Heart right ventricle (tissue), 16 donors: ENCODE measurements around the gene COL15A1. TPM values are rescaled to one million over a fixed set of nuclear protein-coding genes. Genes with fewer than 3 reads are reported as not detected.

Experiments
- ATAC-seq, 8 donors: fragments of 200-7000 bp; cut with Tn5 transposase; one replicate each; pipeline ENCODE4 v1.9.1; 2020; ENCODE audit warnings: mild to moderate bottlenecking in 8 of 8, moderate library complexity in 8 of 8, moderate number of reproducible peaks in 1 of 8
- DNase-seq, 2 donors: peaks; one replicate each; pipeline ENCODE4 v3.0.0-alpha.2; 2020
- H3K27ac ChIP-seq, 10 donors: fragments of 200-600 bp; sonication (generic) in 2 of 10; one replicate each; pipeline versions ENCODE4 v1.5.0 to v1.8.0; 2020 to 2022; ENCODE audit warnings: mild to moderate bottlenecking in 3 of 10
- H3K27me3 ChIP-seq, 7 donors: fragments of 200-600 bp; one replicate each; pipeline ENCODE4 v1.8.0; 2021 to 2022; ENCODE audit warnings: mild to moderate bottlenecking in 2 of 7
- H3K36me3 ChIP-seq, 9 donors: fragments of 200-600 bp; sonication (generic) in 1 of 9; one replicate each; pipeline versions ENCODE4 v1.5.0 to v1.8.0; 2020 to 2022; ENCODE audit warnings: mild to moderate bottlenecking in 2 of 9
- H3K4me1 ChIP-seq, 9 donors: fragments of 200-600 bp; sonication (generic) in 1 of 9; one replicate each; pipeline versions ENCODE4 v1.5.0 to v1.8.0; 2020 to 2022; ENCODE audit warnings: mild to moderate bottlenecking in 4 of 9
- H3K4me3 ChIP-seq, 10 donors: fragments of 200-600 bp; sonication (generic) in 2 of 10; one replicate each; pipeline versions ENCODE4 v1.5.0 to v1.8.0; 2020 to 2022; ENCODE audit warnings: mild to moderate bottlenecking in 7 of 10, moderate library complexity in 2 of 10
- H3K9me3 ChIP-seq, 11 donors: fragments of 200-600 bp in 10 of 11; sonication (generic) in 2 of 11; one replicate each; pipeline versions ENCODE4 v1.5.0 to v1.8.0; 2013 to 2022; ENCODE audit warnings: mild to moderate bottlenecking in 2 of 11, control low read depth in 1 of 11, moderate library complexity in 1 of 11
- WGBS, 2 donors: extraction: QIAGEN DNeasy Blood & Tissue Kit; methylation state at CpG; one replicate each; pipeline ENCODE4 v1.1.7; 2013; ENCODE audit warnings: inconsistent platforms in 1 of 2; 5-methylcytosine and 5-hydroxymethylcytosine counted together
- intact Hi-C, 10 donors: fragments of 100-400 bp; cut with DNase I; formaldehyde crosslinking; loops; one replicate each; pipeline versions ENCODE4 v1.11.1 to v1.14.2; 2022
- polyA plus RNA-seq, 2 donors: library from polyadenylated mRNA; stranded (reverse); fragments of 200-250 nt; gene quantifications; one replicate each; pipeline ENCODE4 v1.2.3, GENCODE V29; 2013
- total RNA-seq, 10 donors: library from RNA; stranded (reverse); fragmentation: NEBNext Ultra II Directional in 3 of 10; extraction: Animal tissue kit (Norgen Biotek cat#: 25700) in 3 of 10; gene quantifications; one replicate each; pipeline versions ENCODE4 v1.2.1 to v1.2.4, GENCODE V29; 2021 to 2023
- TF ChIP-seq, protein P1 (sequence below), 9 donors: fragments of 200-600 bp; sonication (generic) in 2 of 9; IDR thresholded peaks; one replicate each; pipeline versions ENCODE4 v1.5.0 to v1.8.0; 2021 to 2022; ENCODE audit warnings: antibody characterized with exemption in 9 of 9, mild to moderate bottlenecking in 5 of 9, moderate library complexity in 1 of 9
- donor health status: Arrhythmogenic right ventricular cardiomyopathy.
- donor health status: ischemic (EF 13 %, LVEDD 7.1; RV severe dilation, severe dysfunction).
- donor health status: healthy with polysubstance abuse.
- donor health status: DM: no; HTN: yes; CAD: no.
- donor health status: DM: no; HTN: no; CAD: no.
- donor health status: ischemic (EF 25% LVEDD 6.9; RV normal size, moderate dysfunction).
- donor health status: ischemic (EF 25% LVEDD 5.7; RV mildly dilated, moderate dysfunction).
- donor health status: healthy.
- donor health status: DM: yes; HTN: yes; CAD: no.
- donor health status: Ischemic cardiomyopathy.
- donor health status: ischemic (EF 35%, LVEDD 5.7; RV mildly dilated, moderate dysfunction).
- donor health status: nonischemic (EF 11% LVEDD 7.7; RV severe dilation, severe dysfunction).
- donor health status: DM: yes; HTN: yes; CAD: no.
- donor health status: PGD.
- donor health status: ischemic (EF 29% LVEDD 5.4; RV normal size, mild dysfunction).
- donor health status: nonischemic (EF 23%, LVEDD 6.1; RV moderate dilation, normal function).

The COL15A1 gene
- total and polyA plus RNA-seq, 12 donors = 25.6 to 64.8 (median 51.0) TPM

DNA sequence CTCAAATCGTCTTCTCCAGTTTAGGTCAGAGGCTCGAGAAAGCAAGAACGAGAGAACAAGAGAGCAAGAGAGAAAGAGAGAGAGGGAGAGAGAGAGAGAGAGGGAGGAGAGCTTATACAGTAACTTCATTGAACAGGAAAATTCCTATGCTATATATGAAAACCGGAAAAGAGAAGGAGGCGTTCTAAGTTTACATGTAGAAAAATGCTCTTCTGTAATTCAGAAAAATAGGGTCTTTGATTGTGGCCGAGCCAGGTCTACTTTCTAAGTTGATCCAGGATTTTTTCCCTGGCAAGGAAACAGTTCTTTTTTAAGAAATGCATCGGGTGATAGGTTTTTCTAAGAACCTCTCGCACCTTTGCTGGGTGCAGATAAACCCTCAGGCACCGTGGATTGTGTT lies 29.5 kb downstream of the COL15A1 start:
- peak overlapping the region; percentile 27 to 92 (median 72) for H3K27ac ChIP-seq
- peaks cover 0 to 15% (median 0%) of the 10 kb centered on the region in 7 donors for H3K27me3 ChIP-seq
- H3K4me1 ChIP-seq = peaks cover 33 to 100% (median 69%) of the 10 kb centered on the region in 9 donors
- 44 to 61% methylated on average over 9 of the region's 9 CpGs for WGBS, 2 donors
- no peak for ATAC-seq
- intact Hi-C loops = loop anchor here in 3 of 10 donors (5.0 kb wide), 2 partner anchors 66 to 111 kb away; no protein-coding TSS in a partner anchor
- H3K36me3 ChIP-seq = peaks cover 0 to 3% (median 0%) of the 10 kb centered on the region in 9 donors
- no peak overlapping the region for H3K4me3 ChIP-seq
- H3K9me3 ChIP-seq = no peaks in the 10 kb centered on the region
- TF ChIP-seq, protein P1, sequence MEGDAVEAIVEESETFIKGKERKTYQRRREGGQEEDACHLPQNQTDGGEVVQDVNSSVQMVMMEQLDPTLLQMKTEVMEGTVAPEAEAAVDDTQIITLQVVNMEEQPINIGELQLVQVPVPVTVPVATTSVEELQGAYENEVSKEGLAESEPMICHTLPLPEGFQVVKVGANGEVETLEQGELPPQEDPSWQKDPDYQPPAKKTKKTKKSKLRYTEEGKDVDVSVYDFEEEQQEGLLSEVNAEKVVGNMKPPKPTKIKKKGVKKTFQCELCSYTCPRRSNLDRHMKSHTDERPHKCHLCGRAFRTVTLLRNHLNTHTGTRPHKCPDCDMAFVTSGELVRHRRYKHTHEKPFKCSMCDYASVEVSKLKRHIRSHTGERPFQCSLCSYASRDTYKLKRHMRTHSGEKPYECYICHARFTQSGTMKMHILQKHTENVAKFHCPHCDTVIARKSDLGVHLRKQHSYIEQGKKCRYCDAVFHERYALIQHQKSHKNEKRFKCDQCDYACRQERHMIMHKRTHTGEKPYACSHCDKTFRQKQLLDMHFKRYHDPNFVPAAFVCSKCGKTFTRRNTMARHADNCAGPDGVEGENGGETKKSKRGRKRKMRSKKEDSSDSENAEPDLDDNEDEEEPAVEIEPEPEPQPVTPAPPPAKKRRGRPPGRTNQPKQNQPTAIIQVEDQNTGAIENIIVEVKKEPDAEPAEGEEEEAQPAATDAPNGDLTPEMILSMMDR (IDR thresholded peaks at IDR 0.05) = no peak
- no peak for DNase-seq

DNA sequence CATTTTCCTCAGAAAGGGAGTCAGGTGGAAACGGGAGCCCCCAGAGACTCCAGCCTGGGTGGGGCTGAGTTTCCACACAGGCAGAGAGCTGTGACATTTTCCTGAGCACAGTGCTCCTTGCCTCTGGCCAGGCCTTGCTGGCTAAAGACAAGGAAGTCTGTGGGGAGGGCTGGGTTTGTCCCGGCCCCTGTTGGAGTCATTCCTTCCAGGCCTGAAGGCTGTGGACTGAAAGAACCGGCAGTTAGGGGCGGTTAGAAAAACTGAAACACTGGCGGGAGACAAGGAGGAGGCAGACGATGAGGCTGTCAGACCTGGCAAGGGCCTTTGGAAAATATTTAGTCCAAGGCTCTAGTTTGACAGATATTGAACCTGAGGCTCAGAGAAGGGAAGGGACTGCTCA lies 29.9 kb downstream of the COL15A1 start:
- TF ChIP-seq, protein P1 (IDR thresholded peaks at IDR 0.05) = no peak
- H3K27ac ChIP-seq = peak overlapping the region; percentile 27 to 92 (median 72)
- H3K4me3 ChIP-seq = peak overlapping the region in 1 of 10 donors; percentile 13
- peaks cover 0 to 15% (median 0%) of the 10 kb centered on the region in 7 donors for H3K27me3 ChIP-seq
- intact Hi-C loops = loop anchor here in 3 of 10 donors (5.0 kb wide), 2 partner anchors 66 to 111 kb away; no protein-coding TSS in a partner anchor
- DNase-seq (peak; percentile 68 to 71), ATAC-seq (peak; percentile 36 to 76 (median 64))
- WGBS, 2 donors = 47 to 48% methylated on average over 6 of the region's 6 CpGs
- no peaks in the 10 kb centered on the region for H3K9me3 ChIP-seq
- peaks cover 33 to 100% (median 73%) of the 10 kb centered on the region in 9 donors for H3K4me1 ChIP-seq
- no peaks in the 10 kb centered on the region for H3K36me3 ChIP-seq

DNA sequence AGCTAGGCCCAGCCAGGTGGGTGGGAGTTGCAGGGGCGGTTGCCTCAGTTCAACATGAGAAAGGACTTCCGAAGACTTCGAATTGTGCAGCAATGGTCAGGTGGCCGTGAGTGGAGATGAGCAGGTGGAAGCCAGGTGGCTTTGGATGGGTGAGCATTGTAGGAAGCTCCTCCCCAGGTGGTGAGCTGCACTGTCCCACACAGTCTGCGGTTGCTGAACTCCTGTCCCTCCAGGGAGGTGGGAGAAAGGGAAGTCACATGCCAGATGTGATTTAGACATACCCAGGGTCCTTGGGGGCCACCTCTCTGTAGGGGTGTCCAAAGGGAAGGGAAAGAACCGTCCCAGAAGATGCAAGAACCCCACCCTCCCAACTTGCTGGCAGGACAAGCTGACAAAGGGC lies 30.4 kb downstream of the COL15A1 start:
- 71 to 73% methylated on average over 6 of the region's 6 CpGs for WGBS, 2 donors
- peak in 1 of 8 donors; percentile 3 for ATAC-seq
- Histone ChIP-seq H3K4me1 (peaks cover 33 to 100% (median 77%) of the 10 kb centered on the region in 9 donors), H3K27ac (peak overlapping the region; percentile 20 to 92 (median 72)), H3K9me3 (no peaks in the 10 kb centered on the region), H3K4me3 (peak overlapping the region in 2 of 10 donors; percentile 34 to 39), H3K27me3 (peaks cover 0 to 15% (median 0%) of the 10 kb centered on the region in 7 donors), H3K36me3 (no peaks in the 10 kb centered on the region)
- intact Hi-C loops = loop anchor here in 5 of 10 donors (2.0 to 5.0 kb wide), 7 partner anchors 15 to 113 kb away; no protein-coding TSS in a partner anchor
- no peak for DNase-seq
- TF ChIP-seq, protein P1 (IDR thresholded peaks at IDR 0.05) = no peak

DNA sequence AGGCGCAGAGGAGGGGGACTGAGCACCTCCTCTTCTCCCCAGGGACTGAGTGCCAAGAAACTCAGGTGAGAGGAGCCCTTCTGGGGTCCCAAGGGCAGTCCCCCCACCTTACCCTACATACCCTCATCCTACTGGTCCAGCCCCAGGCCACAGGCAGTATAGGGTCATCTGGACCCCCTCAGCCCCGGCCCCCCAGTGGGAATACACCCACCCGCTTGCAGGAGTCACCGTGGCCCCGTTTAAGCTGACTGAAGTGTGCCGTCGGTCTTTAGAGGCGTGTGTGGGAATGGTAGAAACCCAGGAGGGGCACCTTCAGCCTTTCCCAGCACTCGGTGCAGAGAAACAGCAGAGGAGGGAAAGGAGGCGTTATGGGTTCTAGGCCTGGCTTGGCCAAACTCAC lies 30.8 kb downstream of the COL15A1 start:
- DNase-seq = no peak
- Histone ChIP-seq H3K9me3 (no peaks in the 10 kb centered on the region), H3K27ac (peak overlapping the region in 9 of 10 donors; percentile 20 to 92 (median 73)), H3K4me3 (peak overlapping the region in 8 of 10 donors; percentile 2 to 44 (median 30)), H3K4me1 (peaks cover 33 to 100% (median 80%) of the 10 kb centered on the region in 9 donors), H3K27me3 (peaks cover 0 to 15% (median 0%) of the 10 kb centered on the region in 7 donors), H3K36me3 (no peaks in the 10 kb centered on the region)
- TF ChIP-seq, protein P1 (IDR thresholded peaks at IDR 0.05) = no peak
- intact Hi-C loops = loop anchor here in 5 of 10 donors (2.0 to 5.0 kb wide), 7 partner anchors 14 to 114 kb away; no protein-coding TSS in a partner anchor
- WGBS, 2 donors = 42 to 45% methylated on average over 10 of the region's 10 CpGs
- ATAC-seq = peak in 1 of 8 donors; percentile 13
